Muscle layer of colon (tissue), 2 donors: Measurements from ENCODE around the gene TTC33.
A peak's percentile ranks its signal among the peaks of the same experiment; 100 is the strongest.

ENCODE experiments used
- H3K27ac ChIP-seq: one replicate; pipeline ENCODE4 v1.7.0; 2013; ENCODE audit warnings: low read depth, mild to moderate bottlenecking, low read length, moderate library complexity
- H3K27me3 ChIP-seq, 2 donors: one replicate each; pipeline ENCODE4 v1.7.0; 2013; ENCODE audit warnings: low read length in 2 of 2, mild to moderate bottlenecking in 2 of 2; ENCODE audit not compliant: insufficient read depth in 2 of 2, control insufficient read depth in 1 of 2
- H3K36me3 ChIP-seq: one replicate; pipeline ENCODE4 v1.7.0; 2013; ENCODE audit warnings: mild to moderate bottlenecking, low read length; ENCODE audit not compliant: insufficient read depth
- H3K4me1 ChIP-seq: one replicate; pipeline ENCODE4 v1.7.0; 2013; ENCODE audit warnings: mild to moderate bottlenecking, low read length; ENCODE audit not compliant: insufficient read depth
- H3K4me3 ChIP-seq, 2 donors: one replicate each; pipeline ENCODE4 v1.7.0; 2013; ENCODE audit warnings: low read length in 2 of 2, low read depth in 1 of 2, mild to moderate bottlenecking in 1 of 2, moderate library complexity in 1 of 2
- H3K9ac ChIP-seq: one replicate; pipeline ENCODE4 v1.7.0; 2013; ENCODE audit warnings: low read length
- H3K9me3 ChIP-seq: one replicate; pipeline ENCODE4 v1.7.0; 2013; ENCODE audit warnings: mild to moderate bottlenecking, low read length
- donor health status: abdominal sarcoma.
- donor health status: Adenocarcinoma of cecum.

The TTC33 gene

DNA sequence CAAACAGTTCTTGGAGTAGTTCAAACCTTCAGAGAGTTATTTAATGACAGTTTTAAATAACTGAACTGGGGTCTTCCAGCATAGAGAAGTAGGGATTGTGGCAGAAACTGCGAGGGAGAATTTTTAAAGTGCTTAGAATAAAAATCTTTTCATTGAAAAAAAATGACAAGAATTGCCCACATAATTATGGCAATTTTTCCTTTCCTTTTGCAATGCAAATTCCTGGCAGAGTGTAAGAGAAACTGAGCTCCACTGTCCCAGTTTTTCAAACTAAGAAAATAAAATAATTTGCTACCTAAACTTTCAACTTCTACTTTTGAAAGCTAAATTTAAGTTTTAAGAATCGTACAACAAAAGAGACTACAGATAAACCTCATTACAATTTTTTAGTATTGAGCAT is 78.3 kb downstream of the TTC33 start:
- Histone ChIP-seq H3K4me3 (peak overlapping the region in 1 of 2 donors; percentile 12), H3K9ac (no peak overlapping the region), H3K27ac (peak overlapping the region; percentile 57), H3K4me1 (peaks cover 14% of the 10 kb centered on the region), H3K36me3 (no peaks in the 10 kb centered on the region), H3K9me3 (no peaks in the 10 kb centered on the region), H3K27me3 (peaks cover 0 to 7% of the 10 kb centered on the region in 2 donors)

GRCh38 chr5:40676613-40677343 is 79.0 kb downstream of the TTC33 start:
- Histone ChIP-seq H3K27me3 (peaks cover 0 to 7% of the 10 kb centered on the region in 2 donors), H3K9me3 (no peaks in the 10 kb centered on the region), H3K9ac (no peak overlapping the region), H3K36me3 (no peaks in the 10 kb centered on the region), H3K4me1 (peaks cover 14% of the 10 kb centered on the region), H3K27ac (peak overlapping the region; percentile 57), H3K4me3 (peak overlapping the region in 1 of 2 donors; percentile 23)

- Histone ChIP-seq H3K9me3 (no peaks in the 10 kb centered on the region), H3K4me3 (no peak overlapping the region), H3K36me3 (no peaks in the 10 kb centered on the region), H3K9ac (no peak overlapping the region), H3K27me3 (no peaks in the 10 kb centered on the region), H3K4me1 (peaks cover 14% of the 10 kb centered on the region), H3K27ac (no peak overlapping the region)
These were observed 80.2 kb downstream of the TTC33 start for GRCh38 chr5:40675396-40676133.

DNA sequence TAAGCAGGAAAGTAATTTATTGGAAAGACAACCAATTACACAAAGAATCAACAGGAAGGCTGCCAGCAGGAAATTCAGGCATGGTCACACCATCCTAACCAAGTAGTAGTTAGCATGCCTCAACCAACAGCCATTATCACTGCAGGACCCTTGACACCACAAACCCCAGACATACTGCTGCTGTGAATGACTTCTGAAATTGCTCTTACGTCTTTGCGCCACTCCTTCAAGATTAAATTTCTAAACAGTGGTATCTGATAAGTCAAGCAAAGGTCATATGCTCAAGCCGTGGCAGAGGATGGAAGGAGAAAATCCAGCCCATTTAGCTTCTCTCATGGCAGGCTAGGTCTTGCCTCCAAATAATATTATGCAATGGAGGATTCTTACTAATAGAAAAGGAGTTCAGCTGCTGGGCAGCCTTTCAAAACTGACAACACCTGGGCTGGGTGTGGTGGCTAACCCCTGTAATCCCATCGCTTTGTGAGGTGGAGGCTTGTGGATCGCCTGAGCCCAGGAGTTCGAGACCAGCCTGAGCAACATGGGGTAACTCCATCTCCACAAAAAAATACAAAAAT is 81.0 kb downstream of the TTC33 start:
- Histone ChIP-seq H3K4me3 (no peak overlapping the region), H3K27me3 (no peaks in the 10 kb centered on the region), H3K4me1 (peaks cover 14% of the 10 kb centered on the region), H3K9ac (no peak overlapping the region), H3K9me3 (no peaks in the 10 kb centered on the region), H3K36me3 (no peaks in the 10 kb centered on the region), H3K27ac (no peak overlapping the region)

DNA sequence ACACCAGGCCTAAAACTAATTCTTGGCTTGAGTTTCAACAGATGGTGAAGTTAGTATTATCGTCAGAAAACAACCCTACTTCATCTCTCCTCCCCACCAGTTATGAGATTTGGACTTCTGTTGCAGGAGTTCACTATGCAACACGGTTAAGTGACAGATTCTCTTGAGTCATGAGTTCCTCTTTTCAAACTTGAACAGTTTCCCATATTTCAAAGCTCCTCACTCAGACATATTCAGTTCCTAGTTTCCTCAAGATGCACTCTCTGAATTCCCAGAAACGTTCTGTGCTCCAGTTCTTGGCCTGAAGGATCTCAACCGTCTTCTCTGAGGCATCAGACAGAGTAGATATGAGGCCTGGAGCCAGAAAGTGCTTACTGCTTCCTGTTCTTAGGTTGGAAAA is 83.3 kb downstream of the TTC33 start:
- Histone ChIP-seq H3K9me3 (no peaks in the 10 kb centered on the region), H3K9ac (no peak overlapping the region), H3K27ac (no peak overlapping the region)

DNA sequence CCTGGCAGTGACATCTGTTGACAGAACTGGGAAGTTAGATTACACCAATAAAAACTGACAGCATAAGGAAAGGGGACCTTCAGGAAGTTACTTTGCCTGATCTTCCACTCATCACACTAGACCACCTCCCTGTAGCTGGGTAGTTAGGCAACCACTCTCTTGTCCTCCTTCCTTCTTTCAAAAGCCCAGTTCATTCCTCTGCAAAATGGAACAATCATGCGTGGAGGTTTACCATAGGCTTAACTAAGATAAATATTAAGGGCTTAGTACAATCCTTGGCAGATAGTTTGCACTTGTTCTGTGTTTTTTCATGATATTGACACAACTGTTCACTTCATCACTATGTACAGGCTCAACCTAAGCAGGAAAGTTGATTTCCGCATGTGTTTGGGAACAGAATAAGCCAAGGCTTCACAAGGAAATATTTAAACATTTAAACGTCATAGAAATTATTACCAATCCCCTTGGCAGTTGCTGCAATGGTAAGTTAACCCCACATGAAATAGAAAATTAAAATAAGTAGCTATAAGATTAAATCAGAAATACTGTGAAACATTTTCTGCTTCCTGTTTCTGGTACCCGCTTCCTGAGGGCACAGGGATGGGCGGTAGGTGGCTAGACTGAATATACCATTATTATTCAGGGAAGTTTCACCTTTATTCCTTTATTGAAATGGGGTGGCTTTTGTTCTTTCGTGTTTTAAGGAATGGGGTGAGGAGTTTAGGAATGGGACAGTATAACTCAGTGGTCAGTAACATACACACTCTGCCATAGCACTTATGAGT is 86.0 kb downstream of the TTC33 start:
- Histone ChIP-seq H3K4me3 (no peak overlapping the region), H3K36me3 (no peaks in the 10 kb centered on the region), H3K27me3 (no peaks in the 10 kb centered on the region), H3K9me3 (no peaks in the 10 kb centered on the region), H3K4me1 (no peaks in the 10 kb centered on the region), H3K9ac (no peak overlapping the region), H3K27ac (no peak overlapping the region)

More for the DNA sequence above, 83.3 kb downstream of the TTC33 start:
- Histone ChIP-seq H3K4me3 (no peak overlapping the region), H3K36me3 (no peaks in the 10 kb centered on the region), H3K27me3 (no peaks in the 10 kb centered on the region), H3K4me1 (peaks cover 9% of the 10 kb centered on the region)

- Histone ChIP-seq H3K27me3 (no peaks in the 10 kb centered on the region), H3K36me3 (no peaks in the 10 kb centered on the region), H3K4me1 (no peaks in the 10 kb centered on the region), H3K4me3 (no peak overlapping the region), H3K27ac (no peak overlapping the region), H3K9me3 (no peaks in the 10 kb centered on the region), H3K9ac (no peak overlapping the region)
These were observed 88.5 kb downstream of the TTC33 start for GRCh38 chr5:40667161-40667663.

DNA sequence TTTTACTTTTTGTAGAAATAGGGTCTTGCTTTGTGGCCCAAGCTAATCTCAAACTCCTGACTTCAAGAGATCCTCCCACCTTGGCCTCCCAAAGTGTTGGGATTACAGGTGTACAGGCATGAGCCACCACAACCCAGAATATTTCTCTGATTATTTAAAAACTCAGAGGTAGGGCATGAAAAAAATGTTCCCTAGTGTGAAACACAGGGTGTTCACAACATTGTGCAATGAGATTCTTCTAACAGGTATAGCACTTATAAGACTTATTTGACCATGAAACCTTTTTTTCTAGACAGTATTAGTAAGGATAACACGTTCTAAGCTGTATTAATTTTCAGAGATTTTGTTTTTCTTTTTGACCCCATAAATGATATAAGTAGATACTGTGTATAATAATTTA is 89.1 kb downstream of the TTC33 start:
- Histone ChIP-seq H3K4me3 (no peak overlapping the region), H3K4me1 (no peaks in the 10 kb centered on the region), H3K9ac (no peak overlapping the region), H3K9me3 (no peaks in the 10 kb centered on the region), H3K36me3 (no peaks in the 10 kb centered on the region), H3K27ac (no peak overlapping the region), H3K27me3 (no peaks in the 10 kb centered on the region)

DNA sequence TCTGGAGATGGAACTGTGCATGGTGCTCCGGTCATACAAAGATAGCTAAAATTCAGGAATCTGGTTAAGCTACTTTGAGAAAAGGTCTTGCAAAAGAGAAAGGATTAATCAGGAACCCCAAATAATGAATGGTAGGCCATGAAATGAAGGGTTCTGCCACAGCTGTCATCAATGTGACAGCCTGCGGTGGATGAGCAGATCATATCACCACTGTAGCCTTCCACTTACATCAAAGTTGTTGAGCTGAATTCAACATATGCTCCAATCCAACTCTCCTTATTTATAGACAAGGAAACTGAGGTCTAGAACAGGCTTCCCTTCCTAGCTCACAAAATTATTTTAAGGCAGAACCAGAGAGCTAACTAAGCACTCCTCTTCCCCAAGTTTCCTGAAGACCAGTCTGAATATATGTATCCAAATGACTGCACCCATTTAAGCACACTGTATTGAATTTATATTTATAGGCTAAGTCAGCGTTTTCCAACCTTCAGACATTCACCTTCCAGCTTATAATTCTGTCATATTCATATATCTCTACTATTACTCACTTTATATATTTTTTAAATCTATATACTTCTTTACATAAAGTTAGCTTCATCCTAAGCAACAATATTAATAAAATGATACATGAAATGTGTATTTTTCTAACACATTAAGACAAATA is 90.0 kb downstream of the TTC33 start:
- H3K36me3 ChIP-seq, result no peaks in the 10 kb centered on the region
- no peaks in the 10 kb centered on the region for H3K9me3 ChIP-seq
- H3K27ac ChIP-seq, result no peak overlapping the region
- H3K27me3 ChIP-seq, result no peaks in the 10 kb centered on the region
- no peak overlapping the region for H3K9ac ChIP-seq
- H3K4me1 ChIP-seq, result no peaks in the 10 kb centered on the region
- H3K4me3 ChIP-seq, result no peak overlapping the region

- Histone ChIP-seq H3K36me3 (no peaks in the 10 kb centered on the region), H3K4me3 (no peak overlapping the region), H3K9me3 (no peaks in the 10 kb centered on the region), H3K27me3 (no peaks in the 10 kb centered on the region), H3K4me1 (no peaks in the 10 kb centered on the region), H3K27ac (no peak overlapping the region), H3K9ac (no peak overlapping the region)
These were observed 95.0 kb downstream of the TTC33 start for GRCh38 chr5:40660751-40661150.
